GM19328 (cell line): ENCODE results near the gene AMFR.
"Not testable (repeated sequence)": the region's sequence is repeated elsewhere in the genome, so short reads cannot be mapped to it uniquely, and the experiment has no call there.

Source experiments
- ATAC-seq: cut with Tn5 transposase; IDR thresholded peaks from one replicate; pipeline ENCODE4 v1.9.1; 2021; ENCODE audit warnings: mild to moderate bottlenecking, moderate library complexity; ENCODE audit not compliant: unreplicated experiment

The AMFR gene

DNA sequence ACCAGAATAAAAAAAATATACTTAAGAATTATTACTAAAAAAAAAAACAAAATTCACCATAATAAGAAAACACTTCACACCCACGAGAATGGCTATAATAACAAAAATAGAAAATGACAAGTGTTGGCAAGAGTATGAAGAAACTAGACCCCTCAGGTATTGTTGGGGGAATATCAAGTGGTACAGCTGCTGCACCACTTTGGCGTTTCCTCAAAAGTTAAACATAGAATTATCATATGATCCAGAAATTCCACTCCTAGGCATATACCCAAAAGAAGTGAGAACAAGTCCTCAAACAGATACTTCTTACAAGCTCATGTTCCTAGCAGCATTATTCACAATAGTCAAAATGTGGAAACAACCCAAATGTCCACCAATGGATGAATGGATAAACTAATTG is 26.3 kb downstream of the AMFR start:
- no peak for ATAC-seq

DNA sequence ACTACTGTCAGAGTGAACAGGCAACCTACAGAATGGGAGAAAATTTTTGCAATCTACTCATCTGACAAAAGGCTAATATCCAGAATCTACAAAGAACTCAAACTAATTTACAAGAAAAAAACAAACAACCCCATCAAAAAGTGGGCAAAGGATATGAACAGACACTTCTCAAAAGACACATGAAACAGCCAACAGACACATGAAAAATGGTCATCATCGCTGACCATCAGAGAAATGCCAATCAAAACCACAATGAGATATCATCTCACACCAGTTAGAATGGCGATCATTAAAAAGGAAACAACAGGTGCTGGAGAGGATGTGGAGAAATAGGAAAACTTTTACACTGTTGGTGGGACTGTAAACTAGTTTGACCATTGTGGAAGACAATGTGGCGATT is 28.6 kb downstream of the AMFR start:
- ATAC-seq, result not testable (repeated sequence)

DNA sequence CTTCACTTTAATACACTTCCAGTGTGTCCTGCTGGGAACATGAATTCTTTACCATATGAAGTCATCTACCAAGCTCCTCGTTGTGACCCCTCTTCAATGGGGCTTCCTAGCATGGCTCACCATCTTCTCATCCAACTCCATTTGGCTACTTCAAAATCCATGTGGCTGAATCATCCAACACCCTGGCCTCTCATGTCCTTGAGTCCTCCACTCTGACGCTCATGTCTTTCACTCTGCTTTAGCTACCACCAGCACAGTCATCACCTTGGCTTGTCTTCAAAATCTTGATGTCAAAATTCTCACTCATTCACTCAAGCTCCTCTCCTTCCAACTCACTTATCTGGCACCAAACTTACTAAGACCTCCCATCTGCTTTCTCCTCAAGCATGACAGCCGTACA is 35.8 kb downstream of the AMFR start:
- ATAC-seq, result no peak

DNA sequence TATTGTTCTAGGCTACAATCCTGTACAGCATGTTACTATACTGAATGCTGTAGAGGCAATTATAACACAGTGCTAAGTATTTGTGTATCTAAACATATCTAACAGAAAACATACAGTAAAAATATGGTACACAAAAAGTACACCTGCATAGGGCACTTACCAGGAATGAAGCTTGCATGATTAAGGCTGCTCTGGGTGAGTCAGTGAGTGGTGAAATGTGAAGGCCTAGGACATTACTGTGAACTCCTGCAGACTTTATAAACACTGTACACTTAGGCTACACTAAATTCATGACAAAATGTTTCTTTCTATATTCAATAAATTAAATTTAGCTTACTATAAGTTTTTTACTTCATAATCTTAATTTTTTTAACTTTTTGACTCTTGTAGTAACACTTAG is 37.1 kb downstream of the AMFR start:
- ATAC-seq, result no peak

DNA sequence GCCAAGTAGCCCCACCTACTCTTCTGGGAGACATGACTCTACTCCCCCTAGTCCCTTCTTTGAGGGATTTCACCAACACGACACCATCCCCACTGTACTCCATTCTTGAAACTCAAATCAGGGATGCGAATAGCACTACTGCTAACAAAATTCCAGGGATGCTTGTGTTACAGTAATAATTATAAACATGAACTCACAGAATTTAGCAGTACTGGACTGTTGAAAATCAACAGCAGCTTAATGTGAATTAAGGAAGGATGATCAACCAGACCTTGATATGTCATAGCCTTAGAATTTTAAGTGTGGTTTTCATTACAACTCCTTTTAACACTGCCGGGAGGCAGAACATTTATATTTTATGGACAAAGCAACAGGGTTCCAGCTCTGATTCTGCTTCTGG is 37.9 kb downstream of the AMFR start:
- no peak for ATAC-seq

DNA sequence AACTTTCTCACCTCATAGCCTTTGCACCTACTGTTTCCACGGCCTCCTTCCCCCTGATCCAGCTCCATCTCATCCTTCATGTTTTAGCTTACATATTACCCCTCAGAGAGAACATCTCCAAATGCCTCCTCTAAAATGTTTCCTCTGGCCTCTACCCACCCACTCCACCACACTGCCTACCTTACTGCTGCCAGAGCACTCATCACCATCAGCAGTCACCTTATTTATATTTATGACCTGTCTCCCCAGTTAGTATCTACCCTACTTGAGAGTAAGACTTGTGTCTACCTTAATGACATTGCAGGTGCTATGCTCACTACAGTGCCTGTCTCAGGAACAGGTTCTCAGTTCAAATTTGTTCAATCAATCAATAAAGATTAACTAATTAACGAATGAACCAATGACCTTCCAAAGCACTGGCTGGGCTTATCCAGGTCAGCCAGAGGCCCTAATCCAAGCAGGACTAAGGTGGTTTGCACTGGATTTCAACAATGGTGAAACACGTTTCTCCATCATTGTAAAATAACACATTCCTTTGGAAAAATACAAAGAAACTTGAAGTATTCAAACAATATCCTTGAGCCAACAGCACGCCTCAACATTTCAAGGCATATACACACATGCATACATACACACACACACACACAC is 41.1 kb downstream of the AMFR start:
- ATAC-seq, result no peak

DNA sequence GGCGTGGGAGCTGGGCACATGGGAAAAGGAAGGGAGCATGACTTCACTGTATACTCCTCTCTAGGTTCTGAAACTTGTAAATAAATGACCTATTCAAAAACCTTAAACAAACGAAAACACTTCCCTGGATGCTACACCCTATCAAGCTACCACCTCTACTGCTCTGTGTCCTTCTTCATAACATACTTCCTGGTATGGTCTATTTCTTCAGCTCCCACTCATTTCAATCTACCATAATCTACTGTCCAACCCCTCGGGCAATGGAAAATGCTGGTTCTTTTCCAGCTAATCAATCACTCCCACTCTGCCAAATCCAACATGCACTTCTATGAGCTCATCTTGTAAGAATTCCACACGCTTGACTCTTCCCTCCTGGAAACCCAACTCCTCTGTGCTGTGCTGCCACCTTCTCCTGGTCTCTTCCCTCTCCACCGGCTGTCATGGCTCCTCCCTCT is 42.4 kb downstream of the AMFR start:
- ATAC-seq, result no peak

DNA sequence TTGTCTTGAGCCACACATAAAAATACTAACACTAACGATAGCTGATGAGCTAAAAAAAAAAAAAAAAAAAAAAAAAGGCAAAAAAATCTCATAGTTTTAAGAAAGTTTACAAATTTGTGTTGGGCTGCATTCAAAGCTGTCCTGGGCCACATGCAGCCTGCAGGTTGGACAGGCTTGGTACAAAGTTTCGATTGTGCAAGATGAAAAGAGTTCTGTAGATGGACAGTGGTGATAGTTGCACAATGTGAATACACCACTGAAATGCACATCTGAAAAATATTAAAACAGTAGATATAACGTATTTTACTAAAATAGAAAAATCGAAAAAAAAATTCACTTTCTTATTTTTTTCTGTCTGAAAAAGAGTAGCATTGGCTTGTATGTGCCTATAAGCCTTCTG is 42.9 kb downstream of the AMFR start:
- ATAC-seq, result no peak

DNA sequence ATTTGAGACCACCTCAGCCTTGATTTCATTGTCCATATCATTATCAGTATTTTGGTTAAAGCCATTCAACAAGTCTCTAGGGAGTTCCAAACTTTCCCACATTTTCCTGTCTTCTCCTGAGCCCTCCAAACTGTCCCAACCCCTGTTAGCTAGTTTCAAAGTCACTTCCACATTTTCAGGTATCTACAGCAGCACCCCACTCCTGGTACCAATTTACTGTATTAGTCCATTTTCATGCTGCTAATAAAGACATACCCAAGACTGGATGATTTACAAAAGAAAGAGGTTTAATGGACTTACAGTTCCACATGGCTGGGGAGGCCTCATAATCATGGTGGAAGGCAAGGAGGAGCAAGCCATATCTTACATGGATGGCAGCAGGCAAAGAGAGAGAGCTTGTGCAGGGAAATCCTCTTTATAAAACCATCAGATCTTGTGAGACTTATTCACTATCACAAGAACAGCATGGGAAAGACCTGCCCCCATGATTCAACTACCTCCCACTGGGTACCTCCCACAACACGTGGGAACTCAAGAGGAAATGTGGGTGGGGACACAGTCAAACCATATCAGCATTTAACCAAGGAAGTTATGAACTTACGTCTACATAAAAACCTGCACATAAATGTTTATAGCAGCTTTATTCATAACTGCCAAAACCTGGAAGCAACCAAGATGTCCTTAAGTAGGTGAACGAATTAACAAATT is 44.4 kb downstream of the AMFR start:
- not testable (repeated sequence) for ATAC-seq

DNA sequence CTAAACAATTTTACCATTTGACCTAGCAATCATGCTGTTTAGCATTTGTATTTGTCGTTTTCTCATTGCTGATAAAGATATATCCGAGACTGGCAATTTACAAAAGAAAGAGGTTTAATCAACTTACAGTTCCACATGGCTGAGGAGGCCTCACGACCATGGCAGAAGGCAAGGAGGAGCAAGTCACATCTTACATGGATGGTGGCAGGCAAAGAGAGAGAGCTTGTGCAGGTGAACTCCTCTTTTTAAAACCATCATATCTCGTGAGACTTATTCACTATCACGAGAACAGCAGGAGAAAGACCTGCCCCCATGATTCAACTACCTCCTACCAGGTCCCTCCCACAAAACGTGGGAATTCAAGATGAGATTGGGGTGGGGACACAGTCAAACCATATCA is 46.3 kb downstream of the AMFR start:
- ATAC-seq, result not testable (repeated sequence)

DNA sequence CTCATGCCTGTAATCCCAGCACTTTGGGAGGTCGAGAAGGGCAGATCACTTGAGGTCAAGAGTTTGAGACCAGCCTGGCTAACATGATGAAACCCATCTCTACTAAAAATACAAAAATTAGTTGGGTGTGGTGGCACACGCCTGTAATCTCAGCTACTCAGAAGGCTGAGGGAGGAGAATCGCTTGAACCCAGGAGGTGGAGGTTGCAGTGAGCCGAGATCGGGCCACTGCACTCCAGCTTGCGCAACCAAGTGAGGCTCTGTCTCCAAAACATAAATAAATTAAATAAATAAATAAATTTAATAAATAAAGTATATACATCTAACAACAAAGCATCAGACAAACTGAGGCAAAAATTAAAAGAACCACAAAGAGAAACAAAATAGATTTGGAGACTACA is 49.6 kb downstream of the AMFR start:
- ATAC-seq, result not testable (repeated sequence)

DNA sequence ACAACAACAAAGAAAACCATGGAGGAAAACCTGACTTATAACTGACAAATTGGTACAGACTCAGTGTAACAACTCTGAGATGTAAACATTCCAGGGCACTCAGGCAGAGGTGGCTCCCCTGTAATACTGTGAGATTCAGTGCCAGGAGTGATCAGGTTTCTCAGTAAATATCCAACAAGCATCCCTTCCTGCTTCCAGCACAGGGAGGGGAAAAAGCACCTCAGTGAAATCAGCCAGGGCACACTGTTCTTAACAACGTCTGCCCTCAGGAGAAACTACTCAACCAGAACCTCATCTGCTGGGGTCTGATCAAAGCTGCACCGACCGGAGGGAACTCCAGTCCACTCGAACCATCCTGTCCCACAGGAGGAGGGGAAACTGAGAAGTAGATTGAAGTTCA is 52.3 kb downstream of the AMFR start:
- ATAC-seq, result no peak

DNA sequence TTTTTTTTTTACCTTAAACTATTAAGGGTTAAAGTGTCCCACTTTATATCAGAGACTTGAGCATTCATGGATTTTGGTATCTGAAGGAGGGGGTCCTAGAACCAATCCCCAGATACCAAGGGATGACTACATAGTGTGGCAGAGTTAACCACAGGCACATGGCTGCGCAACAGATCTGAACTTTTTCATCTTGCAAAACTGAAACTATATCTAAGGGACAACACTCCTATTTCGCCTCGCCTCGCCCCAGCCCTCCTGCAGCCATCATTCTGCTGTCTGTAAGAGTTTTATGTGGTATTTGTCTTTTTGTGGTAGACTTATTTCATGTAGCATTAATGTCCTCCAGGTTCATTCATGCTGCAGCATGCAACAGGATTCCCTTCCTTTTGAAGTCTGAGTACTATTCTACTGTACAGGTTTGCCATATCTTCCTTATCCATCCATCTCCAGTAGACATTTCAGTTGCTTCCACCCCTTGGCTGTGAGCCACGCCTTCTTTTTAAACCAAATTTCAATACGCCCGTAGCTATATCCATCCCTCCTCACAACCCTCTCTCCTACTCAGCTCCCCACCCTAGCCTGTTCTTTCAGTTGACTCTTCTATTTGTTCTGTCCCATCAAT is 53.2 kb downstream of the AMFR start:
- ATAC-seq, result no peak

DNA sequence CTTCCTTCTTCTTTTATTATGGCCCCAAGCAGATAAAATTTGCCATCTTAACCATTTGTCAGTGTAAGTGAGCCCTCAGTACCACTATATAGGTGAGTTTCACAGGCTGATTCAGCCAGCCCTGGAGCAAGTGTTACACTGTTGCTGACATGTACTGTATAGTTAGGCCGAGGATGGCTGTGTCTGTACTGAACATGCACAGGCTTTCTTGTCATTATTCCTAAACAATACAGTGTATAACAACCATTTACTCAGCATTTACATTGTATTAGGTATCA is 53.7 kb downstream of the AMFR start:
- no peak for ATAC-seq

DNA sequence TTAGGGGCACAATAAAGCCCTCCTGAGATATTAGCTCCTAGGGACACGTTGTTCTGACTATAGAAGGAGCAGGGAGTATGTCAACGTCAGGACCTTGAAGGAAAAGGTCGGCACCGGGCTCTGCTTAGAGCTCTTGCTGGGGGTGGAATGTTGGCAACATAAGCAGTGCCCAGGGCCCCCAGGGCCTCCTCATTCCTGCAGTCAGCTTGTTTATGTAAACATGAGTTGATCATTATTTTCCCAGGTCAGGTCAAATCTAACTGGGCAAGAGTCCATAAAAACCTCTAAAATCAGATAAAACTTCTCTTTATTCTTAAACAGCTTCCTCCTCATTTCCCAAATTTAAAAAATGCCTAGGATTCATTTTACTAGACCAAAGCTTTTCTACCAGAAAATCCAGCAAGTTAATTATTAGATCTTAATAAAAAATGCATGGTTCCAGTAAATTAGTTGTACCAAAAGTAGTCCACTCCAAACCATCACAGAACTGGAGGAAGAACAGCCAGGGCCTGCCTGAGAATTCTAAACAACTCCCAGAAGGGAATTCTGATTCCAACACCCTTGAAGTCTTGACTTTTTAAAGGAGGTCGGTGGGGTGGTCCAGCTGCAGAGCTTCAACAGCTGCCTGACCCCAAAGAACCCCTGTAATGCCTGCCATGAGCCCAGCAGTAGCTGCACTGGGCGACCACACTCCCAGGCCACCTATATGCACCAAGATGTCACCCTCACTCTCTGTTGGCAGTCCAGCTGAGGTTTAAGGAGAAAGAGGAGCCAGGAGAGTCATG is 54.3 kb downstream of the AMFR start:
- ATAC-seq, result no peak

DNA sequence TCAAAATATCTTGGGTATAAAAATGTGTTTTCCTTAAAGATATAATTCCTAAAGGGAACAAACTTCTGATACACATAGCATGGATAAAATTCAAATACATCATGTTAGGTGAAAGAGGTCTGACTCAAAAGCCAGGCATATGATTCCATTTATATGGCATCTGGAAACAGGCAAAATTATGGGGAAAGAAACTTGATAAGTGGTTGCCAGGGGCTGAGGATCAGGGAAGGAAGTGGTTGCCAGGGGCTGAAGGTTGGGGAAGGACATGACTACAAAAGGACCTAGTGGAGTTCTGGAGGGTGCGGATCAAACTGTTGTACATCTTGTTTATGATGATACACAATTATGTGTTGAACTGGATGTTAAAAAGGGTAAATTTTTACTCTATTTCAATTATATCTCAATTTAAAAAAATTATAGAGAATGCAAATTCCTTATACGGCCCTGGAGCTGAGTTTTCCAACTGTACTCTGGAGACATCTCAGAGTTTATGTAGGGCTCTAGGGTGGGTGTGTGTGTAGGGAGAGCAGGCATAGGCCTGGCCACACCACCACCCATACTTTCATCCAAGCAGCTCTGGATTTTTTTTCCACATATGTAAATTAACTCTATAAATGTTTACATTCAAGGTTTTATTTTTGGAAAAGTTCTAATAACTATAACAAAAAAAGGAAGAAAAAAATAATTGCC is 55.0 kb downstream of the AMFR start:
- no peak for ATAC-seq

DNA sequence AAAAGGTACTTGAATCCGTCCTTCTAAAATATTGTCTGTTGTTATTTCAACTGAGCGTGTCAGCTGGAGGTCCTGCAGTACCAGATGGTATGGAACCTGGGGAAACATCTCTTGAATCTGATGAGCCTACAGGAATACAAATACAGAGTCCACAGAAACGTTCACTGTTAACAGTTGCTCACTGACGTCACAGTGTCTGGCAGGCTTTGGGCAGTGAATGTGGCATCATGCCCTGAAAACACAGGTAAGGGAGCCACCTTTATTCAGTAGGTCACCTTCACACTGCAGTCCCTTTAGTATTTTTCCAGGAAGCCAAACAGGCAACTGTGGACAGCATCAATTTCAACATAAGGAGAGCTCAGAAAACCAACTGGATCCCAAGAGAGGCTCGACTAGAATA is 56.1 kb downstream of the AMFR start:
- no peak for ATAC-seq

DNA sequence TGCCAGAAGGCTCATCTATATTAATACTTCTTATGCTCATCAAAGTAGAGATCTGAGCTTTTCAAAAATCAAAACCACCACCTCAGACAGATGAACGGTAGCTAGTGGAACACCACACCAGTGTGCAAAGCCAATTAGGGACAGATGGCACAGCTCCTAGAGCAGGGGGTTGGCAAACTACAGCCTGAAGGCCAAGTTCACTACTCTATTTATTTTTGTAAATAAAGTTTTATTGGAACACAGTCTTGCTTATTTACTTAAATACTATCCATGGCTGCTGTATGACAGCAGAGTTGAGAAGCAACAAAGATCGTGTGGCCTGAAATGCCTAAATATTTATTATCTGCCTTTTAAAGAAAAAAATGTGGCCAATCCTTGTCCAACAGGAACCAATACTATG is 56.8 kb downstream of the AMFR start:
- no peak for ATAC-seq

DNA sequence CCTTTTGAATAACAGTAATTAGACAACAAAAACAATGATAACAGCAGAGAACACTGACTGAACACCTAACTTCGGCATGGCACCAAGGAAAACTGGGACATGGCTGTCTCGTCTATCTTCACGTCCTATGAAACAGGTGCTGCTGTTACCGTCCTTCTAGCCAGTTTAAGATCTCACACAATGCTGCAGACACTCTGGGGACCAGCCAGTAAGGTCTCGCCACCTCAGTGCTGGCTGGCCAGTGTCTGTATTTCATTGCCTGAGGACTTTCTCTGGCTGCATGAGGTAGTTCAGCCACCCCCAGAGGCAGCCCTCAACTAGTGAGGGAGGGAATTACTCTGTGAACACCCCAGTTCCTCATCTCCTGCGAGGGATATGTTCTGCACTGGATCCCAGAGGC is 57.6 kb downstream of the AMFR start:
- ATAC-seq, result no peak

DNA sequence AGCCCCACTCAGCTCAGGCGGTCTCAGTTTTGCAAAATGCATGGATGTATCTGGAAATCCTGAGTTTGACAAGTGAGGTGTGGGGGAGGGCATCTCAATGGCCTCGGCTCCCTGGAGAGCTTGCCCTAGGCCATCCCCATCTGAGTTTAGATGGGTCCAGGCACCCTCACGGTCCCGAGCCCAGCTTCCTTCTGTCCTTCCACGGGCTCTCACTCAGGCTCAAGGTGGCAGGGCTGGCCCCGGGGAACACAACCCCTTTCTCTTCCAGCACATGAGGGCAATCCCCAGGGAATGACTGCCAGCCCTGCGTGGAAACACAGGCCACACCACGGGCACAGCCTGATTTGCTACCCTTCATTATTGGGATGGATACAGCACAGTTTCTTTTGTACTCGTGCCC is 58.4 kb downstream of the AMFR start:
- ATAC-seq, result no peak

DNA sequence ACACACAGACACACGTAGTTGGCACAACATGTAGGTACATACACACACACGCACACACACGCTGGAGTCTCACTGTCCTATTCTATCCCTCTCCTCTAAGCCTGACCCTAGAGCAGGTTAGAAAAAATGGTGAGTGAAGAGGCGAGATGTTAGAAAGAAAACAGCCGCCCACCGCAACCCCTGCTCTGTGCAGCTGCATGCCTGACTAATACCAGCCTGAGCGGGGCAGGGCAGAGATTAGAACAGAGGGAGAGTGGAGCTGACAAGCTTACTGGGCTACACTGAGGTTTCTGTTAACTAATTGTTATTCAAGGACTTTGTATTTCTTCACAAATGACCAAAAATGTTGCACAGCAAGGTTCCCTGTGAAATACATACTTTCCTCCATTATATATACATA is 59.8 kb downstream of the AMFR start:
- no peak for ATAC-seq
